CD4-positive, alpha-beta T cell treated with Interleukin-2 at 100 ng/mL for 4 hours (primary cell): Measurements from ENCODE around the gene COL13A1.

Experiments
- DNase-seq: peaks from one replicate; pipeline ENCODE4 v3.0.0-alpha.2; 2020; ENCODE audit warnings: low spot score

Gene COL13A1

DNA sequence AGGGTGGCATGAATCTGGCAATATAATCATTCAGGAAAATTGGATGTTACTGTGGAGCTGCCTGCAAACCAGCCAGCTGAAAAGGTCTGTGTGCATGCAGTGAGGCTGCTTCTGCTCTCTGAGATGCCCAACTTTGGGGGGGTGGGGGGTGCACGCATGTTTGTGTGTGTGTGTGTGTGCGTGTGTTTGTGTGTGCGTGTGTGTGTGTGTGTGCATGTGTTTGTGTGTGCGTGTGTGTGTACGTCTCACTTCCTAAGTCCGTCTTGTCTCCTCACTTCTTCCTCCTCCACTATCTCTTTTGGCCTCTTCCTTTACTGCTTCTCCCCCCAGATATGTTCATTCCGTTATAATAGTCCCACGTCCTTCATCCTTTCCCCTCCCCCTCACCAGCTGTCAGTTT, 148.1 kb downstream of the COL13A1 start:
- no peak for DNase-seq

DNA sequence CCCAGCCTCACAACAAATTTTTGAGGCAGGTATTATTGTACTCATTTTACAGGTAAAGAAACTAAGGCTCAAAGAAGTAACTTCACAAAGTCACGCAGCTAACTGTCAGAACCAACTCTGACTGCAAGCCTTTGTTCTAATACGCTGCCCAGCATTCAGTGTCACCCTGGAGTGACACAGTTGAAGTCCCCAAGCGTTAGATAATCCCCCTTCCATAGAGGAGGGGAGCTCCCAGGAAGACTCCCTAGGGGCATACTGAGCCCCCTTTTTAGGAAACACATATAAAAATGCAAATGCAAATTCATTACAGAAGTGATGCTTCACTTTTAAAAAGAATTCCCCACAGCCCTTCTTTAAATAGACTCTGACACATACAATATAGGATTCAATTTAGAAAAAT, 150.0 kb downstream of the COL13A1 start:
- no peak for DNase-seq

- no peak for DNase-seq
Measured at GRCh38 chr10:69952069-69952800, 150.5 kb downstream of the COL13A1 start.

GRCh38 chr10:69952821-69953221, 151.1 kb downstream of the COL13A1 start:
- DNase-seq = no peak

- DNase-seq = peak; percentile 9
Measured at GRCh38 chr10:69953851-69954250, 152.1 kb downstream of the COL13A1 start.

- DNase-seq = no peak
Measured at GRCh38 chr10:69955211-69955805, 153.6 kb downstream of the COL13A1 start.

- DNase-seq = no peak
Measured at GRCh38 chr10:69955897-69956740, 154.4 kb downstream of the COL13A1 start.

- DNase-seq = no peak
Measured at GRCh38 chr10:69956741-69957230, 155.1 kb downstream of the COL13A1 start.

GRCh38 chr10:69957241-69957885, 155.7 kb downstream of the COL13A1 start:
- no peak for DNase-seq

DNA sequence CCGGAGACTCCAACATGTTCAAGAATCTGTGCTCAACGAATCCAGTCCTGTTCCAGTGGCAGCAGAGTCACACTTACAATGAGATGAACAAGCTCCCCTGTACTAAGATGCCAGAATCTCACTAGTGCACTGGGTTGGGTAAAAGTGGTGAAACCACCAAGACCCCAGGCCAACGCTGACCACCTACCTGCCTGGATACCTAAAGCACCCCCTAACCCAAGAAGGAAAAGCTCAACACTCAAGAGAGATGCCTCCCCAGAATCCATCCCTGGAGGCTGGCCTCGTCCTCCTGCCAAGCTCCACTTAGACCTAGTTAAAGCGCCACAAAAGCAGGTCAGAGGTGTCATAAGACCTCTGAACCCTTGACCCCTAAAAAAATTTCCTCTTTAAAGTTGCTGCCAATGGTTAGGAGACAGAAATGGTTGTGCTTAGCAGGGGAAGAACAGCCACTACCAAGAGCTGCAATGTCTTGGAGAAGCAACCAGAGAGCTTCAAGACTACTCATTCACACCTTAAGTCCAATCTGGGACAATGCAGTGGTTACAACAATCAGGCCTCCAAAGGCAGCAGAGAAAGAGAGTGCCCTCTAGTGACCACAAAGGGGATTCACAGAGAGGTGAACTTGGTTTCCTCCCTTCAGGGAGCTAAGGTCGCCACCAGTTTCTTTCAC, 156.3 kb downstream of the COL13A1 start:
- peak; percentile 32 for DNase-seq

DNA sequence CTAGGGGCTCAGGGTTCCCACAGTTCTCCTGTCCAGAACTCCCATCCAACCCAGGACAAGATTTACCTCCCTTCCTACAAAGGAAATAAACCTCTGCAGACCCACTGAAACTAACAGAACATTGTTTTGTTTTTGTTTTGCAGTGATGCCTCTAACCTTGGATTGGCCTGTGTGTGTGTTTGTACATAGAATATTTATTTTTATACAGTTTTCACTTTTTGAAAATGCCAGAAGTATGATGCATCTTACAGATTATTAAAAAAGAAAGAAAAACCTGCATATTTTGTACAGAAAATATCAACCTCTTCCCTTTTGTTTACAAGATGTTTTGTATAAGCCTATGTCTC, 156.8 kb downstream of the COL13A1 start:
- no peak for DNase-seq

- DNase-seq = no peak
Measured at GRCh38 chr10:69959911-69960310, 158.2 kb downstream of the COL13A1 start.

- DNase-seq = no peak
Measured at GRCh38 chr10:69960606-69960987, 158.9 kb downstream of the COL13A1 start.

GRCh38 chr10:69960988-69961880, 159.5 kb downstream of the COL13A1 start:
- DNase-seq = no peak

DNA sequence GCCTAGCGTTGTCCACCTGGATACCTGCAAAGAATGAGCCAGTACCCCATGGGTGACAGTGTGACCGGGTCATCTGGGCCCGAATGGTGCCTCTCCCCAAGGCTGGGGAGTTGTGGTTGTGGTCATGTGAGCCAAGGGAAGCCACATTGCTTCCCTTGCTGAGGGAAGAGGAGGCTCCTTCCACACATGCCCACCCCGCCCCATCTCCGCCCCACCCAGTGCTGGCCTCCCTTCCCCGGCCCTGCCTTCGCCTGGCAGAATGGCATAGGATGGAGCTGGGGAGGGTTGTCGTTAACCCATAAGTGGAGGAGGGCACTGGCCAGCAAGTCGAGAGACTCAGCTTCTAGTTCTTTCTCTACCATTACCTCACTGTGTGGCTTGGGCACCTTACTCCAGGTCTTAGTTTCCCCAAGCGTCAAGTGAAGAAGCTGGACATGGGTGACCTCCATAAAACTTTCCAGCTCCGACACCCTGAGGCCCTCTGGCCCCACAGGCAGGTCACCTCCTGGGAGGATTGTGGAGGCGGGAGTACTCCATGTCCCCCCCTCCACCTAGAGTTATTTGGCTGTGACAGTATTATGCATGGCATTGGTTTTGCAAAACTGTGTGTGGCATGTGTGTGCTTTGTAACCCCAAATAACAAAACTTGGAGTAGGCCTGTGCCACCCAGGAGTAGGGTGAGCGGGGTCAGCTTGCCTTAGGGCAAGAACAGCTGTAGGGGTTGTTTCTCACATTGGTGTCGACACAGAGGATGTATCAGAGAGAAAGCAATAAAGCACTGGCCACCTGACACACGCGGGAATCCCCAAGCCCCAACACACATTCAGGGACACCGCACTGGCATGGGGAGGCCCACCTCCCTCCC, 160.4 kb downstream of the COL13A1 start:
- no peak for DNase-seq

GRCh38 chr10:69962746-69963135, 161.0 kb downstream of the COL13A1 start:
- DNase-seq = no peak

GRCh38 chr10:69963178-69963834, 161.6 kb downstream of the COL13A1 start:
- no peak for DNase-seq

GRCh38 chr10:69963835-69964710, 162.4 kb downstream of the COL13A1 start:
- DNase-seq = no peak
